GM23338 (cell line): ENCODE data around the gene KCNJ11. TPM values are rescaled to one million over a fixed set of nuclear protein-coding genes. Genes with fewer than 3 reads are reported as not detected.

Experiments
- ATAC-seq: fragments of 200-7000 bp; cut with Tn5 transposase; 3 replicates; pipeline ENCODE4 v1.9.1; 2020
- DNase-seq: peaks from one replicate; pipeline ENCODE4 v3.0.0-alpha.2; 2015; ENCODE audit warnings: low spot score
- H2AFZ ChIP-seq: fragments of 200-600 bp; sonication (generic); 2 replicates; pipeline ENCODE4 v1.8.0; 2016; ENCODE audit warnings: antibody characterized with exemption, mild to moderate bottlenecking, moderate library complexity
- H3F3A ChIP-seq: fragments of 200-600 bp; sonication (generic); replicated peaks from 2 replicates; pipeline ENCODE4 v1.8.0; 2017; ENCODE audit warnings: antibody characterized with exemption, mixed run types, low read depth
- H3K27ac ChIP-seq: fragments of 200-600 bp; sonication (generic); 2 replicates; pipeline ENCODE4 v1.6.1; 2016; ENCODE audit warnings: low read depth
- H3K27me3 ChIP-seq: fragments of 200-600 bp; sonication (generic); 2 replicates; pipeline ENCODE4 v1.8.0; 2016; ENCODE audit warnings: mild to moderate bottlenecking, mixed run types, moderate library complexity; ENCODE audit not compliant: insufficient read depth
- H3K36me3 ChIP-seq: fragments of 200-600 bp; sonication (generic); 2 replicates; pipeline ENCODE4 v1.8.0; 2016; ENCODE audit warnings: mild to moderate bottlenecking; ENCODE audit not compliant: insufficient read depth
- H3K4me1 ChIP-seq: fragments of 200-600 bp; sonication (generic); 2 replicates; pipeline ENCODE4 v1.8.0; 2016; ENCODE audit warnings: mild to moderate bottlenecking, moderate library complexity; ENCODE audit not compliant: insufficient read depth
- H3K4me2 ChIP-seq: fragments of 200-600 bp; sonication (generic); 2 replicates; pipeline ENCODE4 v1.7.1; 2017; ENCODE audit warnings: mixed run types
- H3K4me3 ChIP-seq: fragments of 200-600 bp; sonication (generic); 2 replicates; pipeline ENCODE4 v1.6.1; 2016; ENCODE audit warnings: mixed run types
- H3K79me2 ChIP-seq: fragments of 200-600 bp; sonication (generic); replicated peaks from 2 replicates; pipeline ENCODE4 v1.8.0; 2017; ENCODE audit warnings: mild to moderate bottlenecking; ENCODE audit not compliant: insufficient read depth
- H3K9me2 ChIP-seq: fragments of 200-600 bp; sonication (generic); 2 replicates; pipeline ENCODE4 v1.8.0; 2017; ENCODE audit not compliant: insufficient read depth
- H4K20me1 ChIP-seq: fragments of 200-600 bp; sonication (generic); replicated peaks from 2 replicates; pipeline ENCODE4 v1.8.0; 2017; ENCODE audit warnings: mild to moderate bottlenecking; ENCODE audit not compliant: insufficient read depth
- H3K27ac Mint-ChIP-seq: 2 replicates; pipeline ENCODE4 v1.8.0; 2020; ENCODE audit warnings: inconsistent platforms, mild to moderate bottlenecking, moderate library complexity, mixed read lengths
- H3K27me3 Mint-ChIP-seq: 3 replicates; pipeline ENCODE4 v1.8.0; 2022; ENCODE audit warnings: low read depth, mild to moderate bottlenecking, moderate library complexity, mixed read lengths, inconsistent platforms; ENCODE audit not compliant: insufficient read depth, poor library complexity
- H3K36me3 Mint-ChIP-seq: 3 replicates; pipeline ENCODE4 v1.8.0; 2021; ENCODE audit warnings: low read depth, mild to moderate bottlenecking, inconsistent platforms, moderate library complexity, mixed read lengths
- H3K4me1 Mint-ChIP-seq: 3 replicates; pipeline ENCODE4 v1.8.0; 2020; ENCODE audit warnings: mild to moderate bottlenecking, inconsistent platforms, mixed read lengths
- H3K4me3 Mint-ChIP-seq: 3 replicates; pipeline ENCODE4 v1.8.0; 2021; ENCODE audit warnings: moderate library complexity, mild to moderate bottlenecking, inconsistent platforms, mixed read lengths
- H3K9me3 Mint-ChIP-seq: 3 replicates; pipeline ENCODE4 v1.8.0; 2020; ENCODE audit warnings: moderate library complexity, mild to moderate bottlenecking, inconsistent platforms, mixed read lengths
- CREB1 ChIP-seq: fragments of 250-450 bp; sonication (Bioruptor Pico); IDR thresholded peaks from 2 replicates; pipeline ENCODE4 v1.5.0; 2020; ENCODE audit warnings: low read depth, mild to moderate bottlenecking, moderate library complexity
- CTCF ChIP-seq, 2 experiments: fragments of 200-600 bp in 1 of 2; sonication (generic) in 1 of 2; conservative IDR thresholded peaks; 2 replicates each; pipeline versions ENCODE4 v1.5.1 to v1.6.1; 2016 to 2017; ENCODE audit warnings: antibody characterized with exemption in 2 of 2, low read depth in 2 of 2, mild to moderate bottlenecking in 2 of 2, moderate library complexity in 1 of 2
- EZH2 ChIP-seq: fragments of 200-600 bp; sonication (generic); IDR thresholded peaks from one replicate; pipeline ENCODE4 v1.8.0; 2017; ENCODE audit warnings: antibody characterized with exemption, mild to moderate bottlenecking, low read depth; ENCODE audit not compliant: unreplicated experiment
- EZH2phosphoT487 ChIP-seq: fragments of 200-600 bp; sonication (generic); IDR thresholded peaks from one replicate; pipeline ENCODE4 v1.8.1; 2018; ENCODE audit warnings: antibody characterized with exemption; ENCODE audit not compliant: unreplicated experiment
- STAT1 ChIP-seq: IDR thresholded peaks from one replicate; pipeline ENCODE4 v1.6.1; 2016; ENCODE audit warnings: antibody characterized with exemption; ENCODE audit not compliant: unreplicated experiment
- ZNF331 ChIP-seq: fragments of 250-450 bp; sonication (Bioruptor Pico); IDR thresholded peaks from 2 replicates; pipeline ENCODE4 v1.5.0; 2020; ENCODE audit warnings: low read depth, mild to moderate bottlenecking, moderate library complexity
- polyA plus RNA-seq: library from polyadenylated mRNA; unstranded; fragments of >200 nt; fragmentation: Nextera tagmentation; extraction: Ambion mirVana; gene quantifications from 2 replicates; pipeline ENCODE4 v1.2.1, GENCODE V29; 2016
- total RNA-seq: library from RNA; depleted of rRNA; stranded (reverse); fragments of >200 nt; shearing (Covaris generic); gene quantifications from 2 replicates; pipeline ENCODE4 v1.2.3, GENCODE V29; 2014
- TF ChIP-seq, protein P1 (sequence below): IDR thresholded peaks from 2 replicates; pipeline ENCODE4 v1.6.1; 2016; ENCODE audit warnings: antibody characterized with exemption
- TF ChIP-seq, protein P2 (sequence below): IDR thresholded peaks from one replicate; pipeline ENCODE4 v1.6.1; 2018; ENCODE audit warnings: antibody characterized with exemption; ENCODE audit not compliant: unreplicated experiment

KCNJ11 gene
- total and polyA plus RNA-seq, 2 experiments from 2014 or later: 0.89 to 7.9 TPM

GRCh38 chr11:17351510-17352176 lies 36.8 kb downstream of the KCNJ11 start, which contains the start of gene NCR3LG1:
Gene NCR3LG1, plus strand, starts transcription at chr11:17351800. Its CDS starts 170 bp downstream, at chr11:17351970.
- Histone ChIP-seq H3K36me3 (no peaks in the 10 kb centered on the region), H3K4me3 (peak within 1 kb of the TSS; percentile 69), H3K4me2 (peak within 1 kb of the TSS; percentile 76), H3K27me3 (peaks cover 75% of the 10 kb centered on the region), H3K27ac (no peak within 1 kb of the TSS), H3K4me1 (peaks cover 18% of the 10 kb centered on the region), H3F3A (0 out of 2 replicates have a peak, but pooled peaks cover 3% of the 10 kb centered on the region), H3K9me2 (no peaks in the 10 kb centered on the region), H3K79me2 (no peaks in the 10 kb centered on the region), H4K20me1 (0 out of 2 replicates have a peak, but pooled peaks cover 3% of the 10 kb centered on the region), H2AFZ (peak within 1 kb of the TSS; percentile 95)
- peaks cover 21% of the 10 kb centered on the region for H3K4me1 Mint-ChIP-seq
- peak; percentile 66 for ATAC-seq
- peak; percentile 77 for DNase-seq
- H3K4me3 Mint-ChIP-seq: peak within 1 kb of the TSS; percentile 76
- H3K9me3 Mint-ChIP-seq: peaks cover 13% of the 10 kb centered on the region
- peaks cover 3% of the 10 kb centered on the region; the same call in 1 of the 3 replicates for H3K36me3 Mint-ChIP-seq
- H3K27me3 Mint-ChIP-seq: peaks cover 53% of the 10 kb centered on the region
- H3K27ac Mint-ChIP-seq: no peak within 1 kb of the TSS
- TF ChIP-seq EZH2phosphoT487 (peak; percentile 71), CREB1 (CRISPR knock-in tag) (0 out of 2 replicates have a peak, but pooled peaks have one; percentile 39), STAT1 (no peak), ZNF331 (CRISPR knock-in tag) (no peak), EZH2 (peak; percentile 41)
- TF ChIP-seq, protein P1, sequence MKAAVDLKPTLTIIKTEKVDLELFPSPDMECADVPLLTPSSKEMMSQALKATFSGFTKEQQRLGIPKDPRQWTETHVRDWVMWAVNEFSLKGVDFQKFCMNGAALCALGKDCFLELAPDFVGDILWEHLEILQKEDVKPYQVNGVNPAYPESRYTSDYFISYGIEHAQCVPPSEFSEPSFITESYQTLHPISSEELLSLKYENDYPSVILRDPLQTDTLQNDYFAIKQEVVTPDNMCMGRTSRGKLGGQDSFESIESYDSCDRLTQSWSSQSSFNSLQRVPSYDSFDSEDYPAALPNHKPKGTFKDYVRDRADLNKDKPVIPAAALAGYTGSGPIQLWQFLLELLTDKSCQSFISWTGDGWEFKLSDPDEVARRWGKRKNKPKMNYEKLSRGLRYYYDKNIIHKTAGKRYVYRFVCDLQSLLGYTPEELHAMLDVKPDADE: no peak
- TF ChIP-seq, protein P2, sequence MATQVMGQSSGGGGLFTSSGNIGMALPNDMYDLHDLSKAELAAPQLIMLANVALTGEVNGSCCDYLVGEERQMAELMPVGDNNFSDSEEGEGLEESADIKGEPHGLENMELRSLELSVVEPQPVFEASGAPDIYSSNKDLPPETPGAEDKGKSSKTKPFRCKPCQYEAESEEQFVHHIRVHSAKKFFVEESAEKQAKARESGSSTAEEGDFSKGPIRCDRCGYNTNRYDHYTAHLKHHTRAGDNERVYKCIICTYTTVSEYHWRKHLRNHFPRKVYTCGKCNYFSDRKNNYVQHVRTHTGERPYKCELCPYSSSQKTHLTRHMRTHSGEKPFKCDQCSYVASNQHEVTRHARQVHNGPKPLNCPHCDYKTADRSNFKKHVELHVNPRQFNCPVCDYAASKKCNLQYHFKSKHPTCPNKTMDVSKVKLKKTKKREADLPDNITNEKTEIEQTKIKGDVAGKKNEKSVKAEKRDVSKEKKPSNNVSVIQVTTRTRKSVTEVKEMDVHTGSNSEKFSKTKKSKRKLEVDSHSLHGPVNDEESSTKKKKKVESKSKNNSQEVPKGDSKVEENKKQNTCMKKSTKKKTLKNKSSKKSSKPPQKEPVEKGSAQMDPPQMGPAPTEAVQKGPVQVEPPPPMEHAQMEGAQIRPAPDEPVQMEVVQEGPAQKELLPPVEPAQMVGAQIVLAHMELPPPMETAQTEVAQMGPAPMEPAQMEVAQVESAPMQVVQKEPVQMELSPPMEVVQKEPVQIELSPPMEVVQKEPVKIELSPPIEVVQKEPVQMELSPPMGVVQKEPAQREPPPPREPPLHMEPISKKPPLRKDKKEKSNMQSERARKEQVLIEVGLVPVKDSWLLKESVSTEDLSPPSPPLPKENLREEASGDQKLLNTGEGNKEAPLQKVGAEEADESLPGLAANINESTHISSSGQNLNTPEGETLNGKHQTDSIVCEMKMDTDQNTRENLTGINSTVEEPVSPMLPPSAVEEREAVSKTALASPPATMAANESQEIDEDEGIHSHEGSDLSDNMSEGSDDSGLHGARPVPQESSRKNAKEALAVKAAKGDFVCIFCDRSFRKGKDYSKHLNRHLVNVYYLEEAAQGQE: no peak

GRCh38 chr11:17351172-17351509 lies 37.3 kb downstream of the KCNJ11 start:
- Histone ChIP-seq H4K20me1 (0 out of 2 replicates have a peak, but pooled peaks cover 3% of the 10 kb centered on the region), H3K36me3 (no peaks in the 10 kb centered on the region), H3K4me2 (peak overlapping the region; percentile 76), H3K27ac (no peak overlapping the region), H3F3A (0 out of 2 replicates have a peak, but pooled peaks cover 3% of the 10 kb centered on the region), H3K4me1 (peaks cover 18% of the 10 kb centered on the region), H3K9me2 (no peaks in the 10 kb centered on the region), H2AFZ (peak overlapping the region; percentile 95), H3K4me3 (peak overlapping the region; percentile 69), H3K27me3 (peaks cover 75% of the 10 kb centered on the region), H3K79me2 (no peaks in the 10 kb centered on the region)
- peaks cover 8% of the 10 kb centered on the region; the same call in 2 of the 3 replicates for H3K9me3 Mint-ChIP-seq
- no peak for ATAC-seq
- H3K27me3 Mint-ChIP-seq: peaks cover 53% of the 10 kb centered on the region
- H3K4me1 Mint-ChIP-seq: peaks cover 21% of the 10 kb centered on the region
- no peak for DNase-seq
- H3K36me3 Mint-ChIP-seq: no peaks in the 10 kb centered on the region
- no peak overlapping the region for H3K27ac Mint-ChIP-seq
- peak overlapping the region; percentile 76 for H3K4me3 Mint-ChIP-seq
- TF ChIP-seq, protein P2: no peak
- peak in 1 of 2 experiments; percentile 34; a peak in 1 of 4 replicates for TF ChIP-seq CTCF (conservative IDR thresholded peaks at IDR 0.05; ENCODE audit: low read depth in 2 of 2)
